ENCODE results near the gene HNRNPH1. TPM values are rescaled to one million over a fixed set of nuclear protein-coding genes. Genes with fewer than 3 reads are reported as not detected.

The HNRNPH1 gene
- total RNA-seq, 4 donors from 2014 or later, result 182 to 474 (median 317) TPM

DNA sequence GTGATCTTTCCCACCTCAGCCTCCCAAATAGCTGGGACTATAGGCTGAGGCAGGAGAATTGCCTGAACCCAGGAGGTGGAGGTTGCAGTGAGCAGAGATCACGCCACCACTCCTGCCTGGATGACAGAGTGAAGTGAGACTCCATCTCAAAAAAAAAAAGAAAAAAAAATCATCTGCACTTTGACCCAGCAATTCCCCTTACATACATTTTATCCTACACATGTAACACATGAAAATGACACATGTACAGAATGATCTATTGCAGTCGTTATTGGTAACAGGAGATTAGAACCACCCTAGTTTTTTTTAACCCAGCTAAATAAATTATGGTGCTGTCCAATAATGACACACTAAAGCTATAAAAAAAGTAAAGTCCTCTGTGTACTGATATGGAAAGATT, 58.9 kb downstream of the HNRNPH1 start:
- TF ChIP-seq POLR2A (IDR thresholded peaks at IDR 0.05), result no peak
- TF ChIP-seq, protein P1, sequence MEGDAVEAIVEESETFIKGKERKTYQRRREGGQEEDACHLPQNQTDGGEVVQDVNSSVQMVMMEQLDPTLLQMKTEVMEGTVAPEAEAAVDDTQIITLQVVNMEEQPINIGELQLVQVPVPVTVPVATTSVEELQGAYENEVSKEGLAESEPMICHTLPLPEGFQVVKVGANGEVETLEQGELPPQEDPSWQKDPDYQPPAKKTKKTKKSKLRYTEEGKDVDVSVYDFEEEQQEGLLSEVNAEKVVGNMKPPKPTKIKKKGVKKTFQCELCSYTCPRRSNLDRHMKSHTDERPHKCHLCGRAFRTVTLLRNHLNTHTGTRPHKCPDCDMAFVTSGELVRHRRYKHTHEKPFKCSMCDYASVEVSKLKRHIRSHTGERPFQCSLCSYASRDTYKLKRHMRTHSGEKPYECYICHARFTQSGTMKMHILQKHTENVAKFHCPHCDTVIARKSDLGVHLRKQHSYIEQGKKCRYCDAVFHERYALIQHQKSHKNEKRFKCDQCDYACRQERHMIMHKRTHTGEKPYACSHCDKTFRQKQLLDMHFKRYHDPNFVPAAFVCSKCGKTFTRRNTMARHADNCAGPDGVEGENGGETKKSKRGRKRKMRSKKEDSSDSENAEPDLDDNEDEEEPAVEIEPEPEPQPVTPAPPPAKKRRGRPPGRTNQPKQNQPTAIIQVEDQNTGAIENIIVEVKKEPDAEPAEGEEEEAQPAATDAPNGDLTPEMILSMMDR (IDR thresholded peaks at IDR 0.05), result no peak
- H3K4me3 ChIP-seq (ENCODE audit: low read depth, poor library complexity, severe bottlenecking), result no peak overlapping the region
- no peak for DNase-seq (ENCODE audit: low spot score in 2 of 2)
- WGBS, 2 donors, result 45 to 46% methylated on average over 2 of the region's 2 CpGs
- intact Hi-C loops (cut with DNase I; ENCODE audit: low total_unique reads), result no loop called here

Other genes with a start within 250 kb of the HNRNPH1 start
- gene RUFY1, start 73.1 kb downstream of the HNRNPH1 start, total RNA-seq, result 10 to 100 TPM; 36.4 to 76.1 (median 54.9) TPM
- gene CBY3, start 57.4 kb upstream of the HNRNPH1 start, total RNA-seq, result not detected
- gene CANX, start 75.3 kb upstream of the HNRNPH1 start, total RNA-seq, result 100 to 1,000 TPM; 183 to 307 (median 253) TPM
- 10 to 100 TPM; 25.5 to 46.8 (median 31.5) TPM for gene MAML1, start 109.2 kb upstream of the HNRNPH1 start, total RNA-seq
- gene LTC4S, start 170.3 kb upstream of the HNRNPH1 start, total RNA-seq, result 10 to 100 TPM in 2 of 4 donors, 1 to 10 TPM in 2; 3.5 to 14.8 (median 9.6) TPM
- 100 to 1,000 TPM in 2 of 4 donors, 10 to 100 TPM in 2; 86.3 to 113 (median 101) TPM for gene MGAT4B, start 183.2 kb upstream of the HNRNPH1 start, total RNA-seq
- 100 to 1,000 TPM; 263 to 508 (median 298) TPM for gene SQSTM1, start 197.2 kb upstream of the HNRNPH1 start, total RNA-seq
- 10 to 100 TPM; 13.7 to 44.9 (median 26.5) TPM for gene MRNIP, start 235.1 kb upstream of the HNRNPH1 start, total RNA-seq